PC-9 (cell line): ENCODE data around the gene FLT3.

ENCODE experiments used
- CTCF ChIP-seq: fragments of 200-600 bp; sonication (generic); conservative IDR thresholded peaks from 2 replicates; pipeline ENCODE4 v1.6.1; 2017; ENCODE audit warnings: mixed run types, antibody characterized with exemption, mild to moderate bottlenecking, moderate library complexity
- EZH2 ChIP-seq: fragments of 200-600 bp; sonication (generic); IDR thresholded peaks from 2 replicates; pipeline ENCODE4 v1.8.0; 2017; ENCODE audit warnings: antibody characterized with exemption, low read depth

GRCh38 chr13:27982361-27982760 lies 118.0 kb downstream of the FLT3 start:
- TF ChIP-seq CTCF (no peak), EZH2 (no peak)
